HepG2 (cell line): ENCODE data around the gene ESR1. TPM values are rescaled to one million over a fixed set of nuclear protein-coding genes. Genes with fewer than 3 reads are reported as not detected.

Experiments used
- CREB1 ChIP-seq, 2 experiments: fragments of 450-650 bp in 1 of 2; IDR thresholded peaks; 2 replicates each; pipeline ENCODE4 v1.6.1; 2016 to 2017; ENCODE audit warnings: control low read depth in 1 of 2, mild to moderate bottlenecking in 1 of 2, missing compliant biosample characterization in 1 of 2, missing genetic modification characterization in 1 of 2
- HMGXB3 ChIP-seq: sonication (generic); formaldehyde crosslinking; IDR thresholded peaks from 2 replicates; pipeline ENCODE4 v1.4.0; 2020; ENCODE audit warnings: missing genetic modification reagents, borderline replicate concordance
- IRX3 ChIP-seq: sonication (generic); formaldehyde crosslinking; IDR thresholded peaks from 2 replicates; pipeline ENCODE4 v1.8.1; 2023; ENCODE audit warnings: mild to moderate bottlenecking, low read depth, missing genetic modification reagents, borderline replicate concordance
- MBNL3 ChIP-seq: fragments of 250-450 bp; sonication (Bioruptor Pico); conservative IDR thresholded peaks from 2 replicates; pipeline ENCODE4 v1.8.0; 2022; ENCODE audit warnings: mild to moderate bottlenecking, inconsistent platforms
- ZIK1 ChIP-seq: sonication (generic); formaldehyde crosslinking; IDR thresholded peaks from 2 replicates; pipeline ENCODE4 v1.5.0; 2020; ENCODE audit warnings: mild to moderate bottlenecking, low read depth, missing genetic modification reagents, borderline replicate concordance
- ZMAT3 ChIP-seq: sonication (generic); formaldehyde crosslinking; conservative IDR thresholded peaks from 2 replicates; pipeline ENCODE4 v1.7.0; 2021; ENCODE audit warnings: missing genetic modification reagents
- ZNF138 ChIP-seq: sonication (generic); formaldehyde crosslinking; IDR thresholded peaks from 2 replicates; pipeline ENCODE4 v1.5.0; 2020; ENCODE audit warnings: mild to moderate bottlenecking, low read depth, missing genetic modification reagents
- ZNF235 ChIP-seq: sonication (generic); formaldehyde crosslinking; IDR thresholded peaks from 2 replicates; pipeline ENCODE4 v1.8.1; 2023; ENCODE audit warnings: mild to moderate bottlenecking, missing genetic modification reagents, borderline replicate concordance
- ZNF317 ChIP-seq: sonication (generic); formaldehyde crosslinking; IDR thresholded peaks from 2 replicates; pipeline ENCODE4 v1.5.0; 2020; ENCODE audit warnings: mild to moderate bottlenecking, missing genetic modification reagents
- ZNF331 ChIP-seq: sonication (generic); formaldehyde crosslinking; IDR thresholded peaks from 2 replicates; pipeline ENCODE4 v1.4.0; 2020; ENCODE audit warnings: missing genetic modification reagents
- ZNF44 ChIP-seq: sonication (generic); formaldehyde crosslinking; IDR thresholded peaks from 2 replicates; pipeline ENCODE4 v1.5.1; 2020; ENCODE audit warnings: mild to moderate bottlenecking, missing genetic modification reagents
- ZNF512B ChIP-seq: sonication (generic); formaldehyde crosslinking; IDR thresholded peaks from 2 replicates; pipeline ENCODE4 v1.5.1; 2020; ENCODE audit warnings: missing genetic modification reagents, mild to moderate bottlenecking, borderline replicate concordance
- polyA plus RNA-seq, 8 experiments: library from polyadenylated mRNA; depleted of rRNA in 3 of 8; stranded (reverse) in 7 of 8; unstranded in 1 of 8; fragments of >200 nt; fragmentation: Illumina TruSeq in 4 of 8; extraction: Trizol in 4 of 8; gene quantifications; 2 replicates each; pipeline versions ENCODE4 v1.2.1 to v1.2.3, GENCODE V29; 2011 to 2016; ENCODE audit warnings: low read depth in 4 of 8, missing spikeins in 1 of 8, mixed read lengths in 1 of 8; ENCODE audit not compliant: insufficient read depth in 1 of 8
- total RNA-seq, 5 experiments: library from RNA; depleted of rRNA; stranded (reverse); fragments of >200 nt; fragmentation: Illumina TruSeq; extraction: Trizol; gene quantifications; 2 replicates each; pipeline ENCODE4 v1.2.3, GENCODE V29; 2016; ENCODE audit warnings: low read depth in 1 of 5
- TF ChIP-seq, protein P1 (sequence below): IDR thresholded peaks from 2 replicates; pipeline ENCODE4 v1.6.1; 2016; ENCODE audit warnings: mild to moderate bottlenecking, missing biosample characterization, missing genetic modification reagents
- TF ChIP-seq, protein P2 (sequence below): sonication (generic); formaldehyde crosslinking; IDR thresholded peaks from 2 replicates; pipeline ENCODE4 v1.8.0; 2022; ENCODE audit warnings: missing genetic modification reagents, mild to moderate bottlenecking, borderline replicate concordance

The ESR1 gene
- total and polyA plus RNA-seq, 2 of the 13 experiments (the other 11 are each of a cell fraction or from before 2014, with no cell fraction given) = not detected

DNA sequence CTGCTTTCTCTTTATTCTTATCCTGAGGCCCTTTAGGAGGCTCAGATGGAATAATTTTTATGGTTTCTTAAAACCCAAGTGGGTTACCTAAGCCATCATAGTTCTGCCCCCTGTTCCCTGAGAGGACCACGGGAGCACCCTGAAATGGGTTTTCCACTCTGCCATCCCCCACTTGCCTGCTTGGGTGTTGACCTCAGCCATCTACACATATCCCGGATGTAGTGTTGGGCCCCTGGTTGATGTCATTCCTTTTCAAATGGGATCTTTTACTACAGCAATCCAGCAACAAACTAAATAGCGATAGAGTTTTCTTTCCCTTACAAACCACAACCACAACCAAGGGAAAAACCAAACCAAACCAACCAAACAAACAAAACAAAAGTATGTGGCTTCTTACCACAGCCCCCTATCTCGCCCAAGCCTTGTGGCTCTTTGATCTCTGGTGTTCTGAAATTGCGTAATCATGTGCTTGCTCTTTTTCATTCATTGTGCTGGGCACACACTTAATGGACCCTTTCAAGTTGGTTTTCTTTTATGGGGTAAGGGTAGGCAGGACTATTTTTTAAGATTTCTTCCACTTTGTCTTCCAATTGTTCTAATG, 154.9 kb downstream of the ESR1 start (continued):
- TF ChIP-seq ZNF512B (CRISPR knock-in tag) (no peak), IRX3 (CRISPR knock-in tag) (no peak), ZNF44 (CRISPR knock-in tag) (no peak), ZNF138 (CRISPR knock-in tag) (no peak), MBNL3 (CRISPR knock-in tag) (no peak), HMGXB3 (CRISPR knock-in tag) (0 out of 2 replicates have a peak, but pooled peaks have one; percentile 37), ZMAT3 (CRISPR knock-in tag) (no peak), CREB1 (IDR thresholded peaks at IDR 0.05) (no peak), CREB1 (CRISPR knock-in tag; IDR thresholded peaks at IDR 0.05) (no peak; the same call in 1 of the 2 replicates), ZNF317 (CRISPR knock-in tag) (no peak), ZNF235 (CRISPR knock-in tag) (no peak), ZNF331 (peak; percentile 93), ZIK1 (CRISPR knock-in tag) (no peak)
- TF ChIP-seq, protein P1, sequence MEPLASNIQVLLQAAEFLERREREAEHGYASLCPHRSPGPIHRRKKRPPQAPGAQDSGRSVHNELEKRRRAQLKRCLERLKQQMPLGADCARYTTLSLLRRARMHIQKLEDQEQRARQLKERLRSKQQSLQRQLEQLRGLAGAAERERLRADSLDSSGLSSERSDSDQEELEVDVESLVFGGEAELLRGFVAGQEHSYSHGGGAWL (CRISPR knock-in tag) = no peak
- TF ChIP-seq, protein P2, sequence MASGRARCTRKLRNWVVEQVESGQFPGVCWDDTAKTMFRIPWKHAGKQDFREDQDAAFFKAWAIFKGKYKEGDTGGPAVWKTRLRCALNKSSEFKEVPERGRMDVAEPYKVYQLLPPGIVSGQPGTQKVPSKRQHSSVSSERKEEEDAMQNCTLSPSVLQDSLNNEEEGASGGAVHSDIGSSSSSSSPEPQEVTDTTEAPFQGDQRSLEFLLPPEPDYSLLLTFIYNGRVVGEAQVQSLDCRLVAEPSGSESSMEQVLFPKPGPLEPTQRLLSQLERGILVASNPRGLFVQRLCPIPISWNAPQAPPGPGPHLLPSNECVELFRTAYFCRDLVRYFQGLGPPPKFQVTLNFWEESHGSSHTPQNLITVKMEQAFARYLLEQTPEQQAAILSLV (CRISPR knock-in tag) = no peak
